NCI-H2107 (cell line): ENCODE data around the gene ADIPOR1.
"Not testable (repeated sequence)": the region's sequence is repeated elsewhere in the genome, so short reads cannot be mapped to it uniquely, and the experiment has no call there.

Experiments used
- DNase-seq: peaks from one replicate; lab custom pipeline; 2025; lab: John Stamatoyannopoulos, UW

The ADIPOR1 gene

GRCh38 chr1:202938287-202938925, 19.7 kb downstream of the ADIPOR1 start:
- no peak for DNase-seq

- not testable (repeated sequence) for DNase-seq
Observed at GRCh38 chr1:202936409-202936808, 21.7 kb downstream of the ADIPOR1 start.

GRCh38 chr1:202935844-202936243, 22.3 kb downstream of the ADIPOR1 start:
- DNase-seq, result no peak

- no peak for DNase-seq
Observed at GRCh38 chr1:202934755-202935154, 23.4 kb downstream of the ADIPOR1 start.

GRCh38 chr1:202932476-202932875, 25.6 kb downstream of the ADIPOR1 start:
- no peak for DNase-seq

- peak; percentile 97 for DNase-seq
Observed at GRCh38 chr1:202926581-202927491, 31.3 kb downstream of the ADIPOR1 start, which contains the start of gene KLHL12. KLHL12 (minus strand) TSS chr1:202927234; CDS start chr1:202925162, 2,072 bp downstream.

GRCh38 chr1:202923533-202923932, 34.6 kb downstream of the ADIPOR1 start:
- DNase-seq, result no peak

GRCh38 chr1:202919615-202920014, 38.5 kb downstream of the ADIPOR1 start:
- DNase-seq, result no peak

- DNase-seq, result no peak
Observed at GRCh38 chr1:202915146-202915545, 43.0 kb downstream of the ADIPOR1 start.

GRCh38 chr1:202912476-202912875, 45.6 kb downstream of the ADIPOR1 start:
- not testable (repeated sequence) for DNase-seq

GRCh38 chr1:202909494-202909893, 48.6 kb downstream of the ADIPOR1 start:
- DNase-seq, result no peak

- no peak for DNase-seq
Observed at GRCh38 chr1:202908998-202909397, 49.1 kb downstream of the ADIPOR1 start.

- no peak for DNase-seq
Observed at GRCh38 chr1:202905331-202905730, 52.8 kb downstream of the ADIPOR1 start.

GRCh38 chr1:202903808-202904207, 54.3 kb downstream of the ADIPOR1 start:
- DNase-seq, result not testable (repeated sequence)

GRCh38 chr1:202901555-202901954, 56.6 kb downstream of the ADIPOR1 start:
- DNase-seq, result no peak

GRCh38 chr1:202892501-202892900, 65.6 kb downstream of the ADIPOR1 start:
- DNase-seq, result no peak
